ENCODE results near the gene ADK. TPM values are rescaled to one million over a fixed set of nuclear protein-coding genes. Genes with fewer than 3 reads are reported as not detected.

Gene ADK
- total and polyA plus RNA-seq, 8 donors: 7.2 to 66.1 (median 21.5) TPM

- Histone ChIP-seq H3K27ac (no peak overlapping the region), H3K4me1 (no peaks in the 10 kb centered on the region), H3K36me3 (no peaks in the 10 kb centered on the region), H3K27me3 (no peaks in the 10 kb centered on the region), H3K4me3 (no peak overlapping the region), H3K9me3 (peaks cover 0 to 6% (median 0%) of the 10 kb centered on the region in 4 donors)
- intact Hi-C loops (cut with DNase I; ENCODE audit: low total_unique reads): no loop called here
- DNase-seq: no peak
- 83 to 93% (median 87%) methylated on average over 2 of the region's 2 CpGs for WGBS, 5 donors
- no peak for TF ChIP-seq POLR2A (IDR thresholded peaks at IDR 0.05)
- TF ChIP-seq EP300 (IDR thresholded peaks at IDR 0.05): no peak
- TF ChIP-seq CTCF (IDR thresholded peaks at IDR 0.05): no peak
- TF ChIP-seq POLR2AphosphoS5 (IDR thresholded peaks at IDR 0.05): no peak
These were observed 472.8 kb downstream of the ADK start for GRCh38 chr10:74623786-74624185.

- intact Hi-C loops (cut with DNase I; ENCODE audit: low total_unique reads): no loop called here
- Histone ChIP-seq H3K4me1 (no peaks in the 10 kb centered on the region), H3K9me3 (peaks cover 0 to 6% (median 0%) of the 10 kb centered on the region in 4 donors), H3K27ac (no peak overlapping the region), H3K4me3 (no peak overlapping the region), H3K27me3 (no peaks in the 10 kb centered on the region), H3K36me3 (no peaks in the 10 kb centered on the region)
- 87 to 91% (median 90%) methylated on average over 1 of the region's 1 CpG for WGBS, 5 donors
- DNase-seq: no peak
- TF ChIP-seq POLR2AphosphoS5 (IDR thresholded peaks at IDR 0.05): no peak
- TF ChIP-seq CTCF (IDR thresholded peaks at IDR 0.05): no peak
- no peak for TF ChIP-seq POLR2A (IDR thresholded peaks at IDR 0.05)
- TF ChIP-seq EP300 (IDR thresholded peaks at IDR 0.05): no peak
These were observed 473.5 kb downstream of the ADK start for GRCh38 chr10:74624501-74624900.

GRCh38 chr10:74628136-74628535 lies 477.1 kb downstream of the ADK start:
- intact Hi-C loops (cut with DNase I; ENCODE audit: low total_unique reads): no loop called here
- WGBS, 5 donors: 63 to 73% (median 70%) methylated on average over 2 of the region's 2 CpGs
- Histone ChIP-seq H3K4me1 (no peaks in the 10 kb centered on the region), H3K9me3 (no peaks in the 10 kb centered on the region), H3K36me3 (no peaks in the 10 kb centered on the region), H3K4me3 (no peak overlapping the region), H3K27ac (no peak overlapping the region), H3K27me3 (no peaks in the 10 kb centered on the region)
- TF ChIP-seq POLR2A (IDR thresholded peaks at IDR 0.05): no peak
- DNase-seq: no peak

- intact Hi-C loops (cut with DNase I; ENCODE audit: low total_unique reads): no loop called here
- no peak for DNase-seq
- Histone ChIP-seq H3K27ac (no peak overlapping the region), H3K27me3 (no peaks in the 10 kb centered on the region), H3K4me1 (peaks cover 0 to 3% (median under 1%) of the 10 kb centered on the region in 4 donors), H3K9me3 (peaks cover 0 to 23% (median 17%) of the 10 kb centered on the region in 4 donors), H3K36me3 (no peaks in the 10 kb centered on the region), H3K4me3 (no peak overlapping the region)
- no peak for TF ChIP-seq POLR2A (IDR thresholded peaks at IDR 0.05)
- TF ChIP-seq POLR2AphosphoS5 (IDR thresholded peaks at IDR 0.05): no peak
- no peak for TF ChIP-seq CTCF (IDR thresholded peaks at IDR 0.05)
- TF ChIP-seq EP300 (IDR thresholded peaks at IDR 0.05): no peak
These were observed 484.0 kb downstream of the ADK start for GRCh38 chr10:74634995-74635536.

- WGBS, 5 donors: 92 to 94% (median 93%) methylated on average over 4 of the region's 4 CpGs
- no peak overlapping the region for H3K4me3 ChIP-seq
- intact Hi-C loops (cut with DNase I; ENCODE audit: low total_unique reads): no loop called here
These were observed 484.6 kb downstream of the ADK start for GRCh38 chr10:74635655-74636054.

More at GRCh38 chr10:74635655-74636054, 484.6 kb downstream of the ADK start:
- no peaks in the 10 kb centered on the region for H3K36me3 ChIP-seq
- no peak for DNase-seq
- no peak overlapping the region for H3K27ac ChIP-seq
- TF ChIP-seq CTCF (IDR thresholded peaks at IDR 0.05) (no peak), POLR2AphosphoS5 (IDR thresholded peaks at IDR 0.05) (no peak), POLR2A (IDR thresholded peaks at IDR 0.05) (no peak), EP300 (IDR thresholded peaks at IDR 0.05) (no peak)
- peaks cover 0 to 8% (median 3%) of the 10 kb centered on the region in 4 donors for H3K4me1 ChIP-seq
- H3K9me3 ChIP-seq: peaks cover 0 to 23% (median 17%) of the 10 kb centered on the region in 4 donors
- no peaks in the 10 kb centered on the region for H3K27me3 ChIP-seq

Measured in stomach (tissue), 9 donors.